K562 (cell line): ENCODE data around the gene STS. TPM values are rescaled to one million over a fixed set of nuclear protein-coding genes. Genes with fewer than 3 reads are reported as not detected.

Experiments
- ATAC-seq: fragments of 200-7000 bp; cut with Tn5 transposase; 3 replicates; pipeline ENCODE4 v1.9.1; 2020; ENCODE audit warnings: moderate library complexity
- BruUV-seq: library from RNA; stranded (reverse); fragments of 400-500 nt; replicated peaks from 2 replicates; lab custom pipeline; 2021; lab: Mats Ljungman, UMichigan
- CTCF ChIA-PET: fragments of 300-600 bp; formaldehyde crosslinking; extraction: SDS; loops from one replicate; lab custom pipeline; 2021; ENCODE audit warnings: low intra/inter-chr PET ratio; lab: Yijun Ruan, JAX
- POLR2A ChIA-PET: fragments of 300-600, 350-650 bp; sonication (Branson Sonifier 250); formaldehyde crosslinking; extraction: SDS; loops from one replicate; lab custom pipeline; 2021; ENCODE audit warnings: antibody characterized with exemption, inconsistent platforms; lab: Yijun Ruan, JAX
- DNase-seq, 4 experiments: peaks; one replicate each; pipeline versions ENCODE4 v3.0.0 to v3.0.0-alpha.2; 2011 to 2018; ENCODE audit warnings: low spot score in 3 of 4, mixed read lengths in 3 of 4; ENCODE audit errors: extremely low read depth in 1 of 4
- FAIRE-seq: peaks from 2 replicates; lab custom pipeline; 2011; peaks lifted over from hg19 to GRCh38; lab: Jason Lieb, UNC
- H2AFZ ChIP-seq: 2 replicates; pipeline ENCODE4 v1.6.0; 2011; ENCODE audit warnings: low read depth, low read length, control low read depth, inconsistent platforms
- H3K27ac ChIP-seq: fragments of 200-600 bp; 3 replicates; pipeline ENCODE4 v1.8.0; 2011; ENCODE audit warnings: low read depth, mild to moderate bottlenecking, control low read depth, inconsistent platforms, low read length, moderate library complexity, mixed read lengths; ENCODE audit errors: extremely low read depth
- H3K27me3 ChIP-seq, 2 experiments: fragments of 300-600 bp in 1 of 2; 2 replicates in 1 of 2; 3 replicates in 1 of 2; pipeline versions ENCODE4 v1.6.0 to v1.8.0; 2011; ENCODE audit warnings: inconsistent platforms in 2 of 2, low read length in 2 of 2, mild to moderate bottlenecking in 1 of 2, mixed read lengths in 1 of 2, moderate library complexity in 1 of 2; ENCODE audit not compliant: control insufficient read depth in 2 of 2, insufficient read depth in 2 of 2
- H3K36me3 ChIP-seq: fragments of 300-600 bp; 3 replicates; pipeline ENCODE4 v1.8.0; 2011; ENCODE audit warnings: mild to moderate bottlenecking, low read length, inconsistent platforms; ENCODE audit not compliant: control insufficient read depth, insufficient read depth
- H3K4me1 ChIP-seq, 2 experiments: fragments of 200-600 bp in 1 of 2; replicated peaks in 1 of 2; 2 replicates in 1 of 2; 3 replicates in 1 of 2; pipeline versions ENCODE4 v1.5.1 to v1.8.0; 2011; ENCODE audit warnings: inconsistent platforms in 2 of 2, low read length in 2 of 2, mild to moderate bottlenecking in 1 of 2, mixed read lengths in 1 of 2, moderate library complexity in 1 of 2; ENCODE audit not compliant: control insufficient read depth in 2 of 2, insufficient read depth in 2 of 2
- H3K4me2 ChIP-seq: 2 replicates; pipeline ENCODE4 v1.6.1; 2011; ENCODE audit warnings: low read length, control low read depth, inconsistent platforms, mixed read lengths; ENCODE audit not compliant: insufficient read depth
- H3K4me3 ChIP-seq: fragments of 200-600 bp; sonication (generic), shearing (Covaris generic); 2 replicates; pipeline ENCODE4 v1.5.1; 2016; ENCODE audit warnings: control low read depth, inconsistent platforms
- H3K79me2 ChIP-seq: fragments of 200-600 bp; 3 replicates; pipeline ENCODE4 v1.8.0; 2011; ENCODE audit warnings: low read length, inconsistent platforms; ENCODE audit not compliant: control insufficient read depth, insufficient read depth
- H3K9ac ChIP-seq, 2 experiments: 2 replicates each; pipeline versions ENCODE4 v1.6.0 to v1.6.1; 2011; ENCODE audit warnings: low read depth in 2 of 2, low read length in 2 of 2, control low read depth in 1 of 2, inconsistent platforms in 1 of 2, mild to moderate bottlenecking in 1 of 2, mixed read lengths in 1 of 2; ENCODE audit not compliant: insufficient read depth in 1 of 2
- H3K9me1 ChIP-seq: one replicate; pipeline ENCODE4 v1.6.0; 2011; ENCODE audit warnings: inconsistent platforms, mild to moderate bottlenecking, low read length, moderate library complexity; ENCODE audit not compliant: control insufficient read depth, insufficient read depth
- H3K9me3 ChIP-seq: replicated peaks from 2 replicates; pipeline ENCODE4 v1.5.1; 2011; ENCODE audit warnings: low read depth, low read length, inconsistent platforms; ENCODE audit not compliant: control insufficient read depth, insufficient read depth
- H4K20me1 ChIP-seq: replicated peaks from 2 replicates; pipeline ENCODE4 v1.6.1; 2011; ENCODE audit warnings: low read length, inconsistent platforms, mixed read lengths; ENCODE audit not compliant: control insufficient read depth, insufficient read depth
- C11orf30 ChIP-seq: fragments of 450-650 bp; IDR thresholded peaks from 2 replicates; pipeline ENCODE4 v1.6.1; 2016; ENCODE audit warnings: low read depth, mild to moderate bottlenecking
- CAMTA2 ChIP-seq: fragments of 250-450 bp; sonication (Bioruptor Pico); conservative IDR thresholded peaks from 2 replicates; pipeline ENCODE4 v1.5.1; 2022
- CREBBP ChIP-seq: IDR thresholded peaks from one replicate; pipeline ENCODE4 v1.6.1; 2012; ENCODE audit warnings: low read depth, mild to moderate bottlenecking, control low read depth, inconsistent platforms, low read length
- ELK3 ChIP-seq: fragments of 450-650 bp; formaldehyde crosslinking; IDR thresholded peaks from 2 replicates; pipeline ENCODE4 v1.4.0; 2020; ENCODE audit warnings: mild to moderate bottlenecking
- FOS ChIP-seq: IDR thresholded peaks from 3 replicates; pipeline ENCODE4 v1.6.1; 2011; ENCODE audit not compliant: insufficient read length; ENCODE audit errors: extremely low read depth
- FOXA3 ChIP-seq, 2 experiments: fragments of 450-650 bp in 1 of 2; sonication (generic) in 1 of 2; formaldehyde crosslinking; IDR thresholded peaks in 1 of 2; conservative IDR thresholded peaks in 1 of 2; 2 replicates each; pipeline versions ENCODE4 v1.4.0 to v1.8.0; 2020 to 2022; ENCODE audit warnings: mild to moderate bottlenecking in 2 of 2, missing genetic modification reagents in 1 of 2
- GTF2F1 ChIP-seq: IDR thresholded peaks from 2 replicates; pipeline ENCODE4 v1.6.1; 2011; ENCODE audit warnings: low read depth, low read length, improper control_type of control experiment
- KLF13 ChIP-seq: fragments of 450-650 bp; IDR thresholded peaks from 2 replicates; pipeline ENCODE4 v1.6.1; 2016; ENCODE audit warnings: missing genetic modification characterization, low read depth, mild to moderate bottlenecking, missing compliant biosample characterization, moderate library complexity, borderline replicate concordance
- NBN ChIP-seq: fragments of 450-650 bp; IDR thresholded peaks from 2 replicates; pipeline ENCODE4 v1.6.1; 2016; ENCODE audit warnings: low read depth, mild to moderate bottlenecking
- NELFE ChIP-seq: IDR thresholded peaks from 2 replicates; pipeline ENCODE4 v1.6.1; 2011; ENCODE audit warnings: mild to moderate bottlenecking; ENCODE audit not compliant: insufficient read depth, insufficient read length
- PHF8 ChIP-seq: fragments of 200-600 bp; sonication (generic); IDR thresholded peaks from 2 replicates; pipeline ENCODE4 v1.6.1; 2012; ENCODE audit warnings: mixed run types, mild to moderate bottlenecking, inconsistent platforms, low read length, moderate library complexity, borderline replicate concordance
- TAF15 ChIP-seq: fragments of 200-400 bp; formaldehyde crosslinking; IDR thresholded peaks from 2 replicates; pipeline ENCODE4 v1.6.1; 2017; ENCODE audit warnings: mild to moderate bottlenecking, low read depth, low read length, moderate library complexity
- ZBED1 ChIP-seq: IDR thresholded peaks from 2 replicates; pipeline ENCODE4 v1.6.1; 2014
- ZFP1 ChIP-seq: fragments of 450-650 bp; formaldehyde crosslinking; IDR thresholded peaks from 2 replicates; pipeline ENCODE4 v1.4.0; 2020; ENCODE audit warnings: mild to moderate bottlenecking, mixed read lengths
- ZNF146 ChIP-seq: IDR thresholded peaks from one replicate; pipeline ENCODE4 v1.6.1; 2018; ENCODE audit warnings: missing compliant biosample characterization; ENCODE audit not compliant: unreplicated experiment
- ZNF316 ChIP-seq: fragments of 450-650 bp; IDR thresholded peaks from 2 replicates; pipeline ENCODE4 v1.6.1; 2016
- WGBS: fragments of 100-300 bp; shearing (Covaris generic); methylation state at CpG from one replicate; pipeline ENCODE4 v1.1.6; 2016; ENCODE audit warnings: low coverage, mixed read lengths; ENCODE audit not compliant: insufficient coverage; ENCODE audit errors: missing lambda C conversion rate; 5-methylcytosine and 5-hydroxymethylcytosine counted together
- in situ Hi-C: fragments of 300-500 bp; cut with MboI; formaldehyde crosslinking; loops from 4 replicates; pipeline ENCODE4 v1.15.0; 2018; ENCODE audit warnings: inconsistent platforms, mixed read lengths
- intact Hi-C: fragments of 100-400 bp; cut with micrococcal nuclease; formaldehyde crosslinking; loops from 2 replicates; pipeline ENCODE4 v1.14.2; 2022
- polyA plus RNA-seq, 8 experiments: library from polyadenylated mRNA; depleted of rRNA in 4 of 8; stranded (reverse) in 5 of 8; unstranded in 3 of 8; fragments of >200 nt; fragmentation: Nextera tagmentation in 2 of 8; fragmentation: Illumina TruSeq in 1 of 8; extraction: Ambion mirVana in 2 of 8; extraction: Trizol in 1 of 8; gene quantifications; 2 replicates each; pipeline versions ENCODE4 v1.2.1 to v1.2.3, GENCODE V29; 2011 to 2014; ENCODE audit warnings: inconsistent platforms in 1 of 8, missing spikeins in 1 of 8
- total RNA-seq, 7 experiments: library from RNA; depleted of rRNA in 6 of 7; stranded (reverse); fragments of >200 nt in 6 of 7; fragmentation: Illumina TruSeq in 2 of 7; extraction: Trizol in 2 of 7; gene quantifications; 2 replicates each; pipeline versions ENCODE4 v1.2.1 to v1.2.3, GENCODE V29; 2011 to 2021; ENCODE audit warnings: low replicate concordance in 1 of 7
- TF ChIP-seq, protein P1 (sequence below): fragments of 250-450 bp; sonication (Bioruptor Pico); IDR thresholded peaks from 2 replicates; pipeline ENCODE4 v1.4.0; 2020; ENCODE audit warnings: mild to moderate bottlenecking
- TF ChIP-seq, protein P2 (sequence below): fragments of 450-650 bp; formaldehyde crosslinking; IDR thresholded peaks from 2 replicates; pipeline ENCODE4 v1.4.0; 2022; ENCODE audit warnings: missing genetic modification characterization

Gene STS
- total and polyA plus RNA-seq, 9 of the 15 experiments (the other 6 are each of a cell fraction or from before 2014, with no cell fraction given): 0.14 to 1.3 (median 0.63) TPM

GRCh38 chrX:7139202-7140081, 8.1 kb upstream of the STS start (continued):
- TF ChIP-seq ELK3 (CRISPR knock-in tag) (no peak), PHF8 (no peak), NBN (no peak), GTF2F1 (no peak), CREBBP (no peak), KLF13 (no peak), ZFP1 (CRISPR knock-in tag) (no peak)

DNA sequence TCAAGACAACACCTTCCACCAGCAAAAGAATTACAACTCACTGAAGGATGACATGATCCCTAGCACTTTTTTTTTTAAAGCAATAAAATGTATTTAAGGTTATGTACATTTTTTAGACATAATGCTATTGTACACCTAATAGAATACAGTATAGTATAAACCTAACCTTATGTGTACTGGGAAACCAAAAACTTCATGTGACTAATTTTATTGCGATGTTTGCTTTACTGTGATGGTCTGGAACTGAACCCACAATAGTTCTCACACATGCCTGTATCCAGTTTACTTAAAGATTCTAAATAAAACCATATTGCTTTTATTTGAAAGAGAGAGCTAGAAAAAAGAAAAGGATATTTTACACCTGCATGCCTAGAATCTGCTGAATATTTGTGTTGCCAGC, 4.4 kb upstream of the STS start:
- ATAC-seq: no peak
- no TSS peak for BruUV-seq
- Histone ChIP-seq H3K27ac (no peak overlapping the region), H3K79me2 (peaks cover 71% of the 10 kb centered on the region), H3K4me1 (peaks cover 4 to 17% of the 10 kb centered on the region in 2 experiments; a peak in 4 of 5 replicates), H3K36me3 (peaks cover 11% of the 10 kb centered on the region; the same call in 1 of the 3 replicates), H3K9me3 (no peaks in the 10 kb centered on the region), H3K9ac (no peak overlapping the region), H3K9me1 (no peaks in the 10 kb centered on the region), H4K20me1 (0 out of 2 replicates have a peak, but pooled peaks cover 3% of the 10 kb centered on the region), H3K27me3 (no peaks in the 10 kb centered on the region), H3K4me2 (no peak overlapping the region), H2AFZ (no peak overlapping the region), H3K4me3 (no peak overlapping the region)
- in situ Hi-C loops (no loop called here), intact Hi-C loops (loop anchor here (10.0 kb wide), 1 partner anchor 782 kb away; the partner anchor contains the start of gene PNPLA4)
- ChIA-PET CTCF (no interaction called here), POLR2A (no interaction called here)
- 89% methylated on average over 1 of the region's 1 CpG for WGBS
- no peak for DNase-seq
- no peak for FAIRE-seq
- no peak for TF ChIP-seq CAMTA2 (CRISPR knock-in tag)
- TF ChIP-seq TAF15: no peak
- TF ChIP-seq NELFE: no peak
- no peak for TF ChIP-seq C11orf30
- TF ChIP-seq, protein P1, sequence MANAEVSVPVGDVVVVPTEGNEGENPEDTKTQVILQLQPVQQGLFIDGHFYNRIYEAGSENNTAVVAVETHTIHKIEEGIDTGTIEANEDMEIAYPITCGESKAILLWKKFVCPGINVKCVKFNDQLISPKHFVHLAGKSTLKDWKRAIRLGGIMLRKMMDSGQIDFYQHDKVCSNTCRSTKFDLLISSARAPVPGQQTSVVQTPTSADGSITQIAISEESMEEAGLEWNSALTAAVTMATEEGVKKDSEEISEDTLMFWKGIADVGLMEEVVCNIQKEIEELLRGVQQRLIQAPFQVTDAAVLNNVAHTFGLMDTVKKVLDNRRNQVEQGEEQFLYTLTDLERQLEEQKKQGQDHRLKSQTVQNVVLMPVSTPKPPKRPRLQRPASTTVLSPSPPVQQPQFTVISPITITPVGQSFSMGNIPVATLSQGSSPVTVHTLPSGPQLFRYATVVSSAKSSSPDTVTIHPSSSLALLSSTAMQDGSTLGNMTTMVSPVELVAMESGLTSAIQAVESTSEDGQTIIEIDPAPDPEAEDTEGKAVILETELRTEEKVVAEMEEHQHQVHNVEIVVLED (CRISPR knock-in tag): no peak
- TF ChIP-seq ZNF146 (CRISPR knock-in tag): no peak
- no peak for TF ChIP-seq FOS
- TF ChIP-seq FOXA3 (CRISPR knock-in tag; conservative IDR thresholded peaks at IDR 0.05 in 1 of 2, IDR thresholded peaks at IDR 0.05 in 1 of 2): no peak
- TF ChIP-seq ZBED1: no peak
- no peak for TF ChIP-seq ZNF316
- TF ChIP-seq, protein P2, sequence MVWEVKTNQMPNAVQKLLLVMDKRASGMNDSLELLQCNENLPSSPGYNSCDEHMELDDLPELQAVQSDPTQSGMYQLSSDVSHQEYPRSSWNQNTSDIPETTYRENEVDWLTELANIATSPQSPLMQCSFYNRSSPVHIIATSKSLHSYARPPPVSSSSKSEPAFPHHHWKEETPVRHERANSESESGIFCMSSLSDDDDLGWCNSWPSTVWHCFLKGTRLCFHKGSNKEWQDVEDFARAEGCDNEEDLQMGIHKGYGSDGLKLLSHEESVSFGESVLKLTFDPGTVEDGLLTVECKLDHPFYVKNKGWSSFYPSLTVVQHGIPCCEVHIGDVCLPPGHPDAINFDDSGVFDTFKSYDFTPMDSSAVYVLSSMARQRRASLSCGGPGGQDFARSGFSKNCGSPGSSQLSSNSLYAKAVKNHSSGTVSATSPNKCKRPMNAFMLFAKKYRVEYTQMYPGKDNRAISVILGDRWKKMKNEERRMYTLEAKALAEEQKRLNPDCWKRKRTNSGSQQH (CRISPR knock-in tag): no peak
